ENCODE data around the gene ERMAP.

The ERMAP gene

DNA sequence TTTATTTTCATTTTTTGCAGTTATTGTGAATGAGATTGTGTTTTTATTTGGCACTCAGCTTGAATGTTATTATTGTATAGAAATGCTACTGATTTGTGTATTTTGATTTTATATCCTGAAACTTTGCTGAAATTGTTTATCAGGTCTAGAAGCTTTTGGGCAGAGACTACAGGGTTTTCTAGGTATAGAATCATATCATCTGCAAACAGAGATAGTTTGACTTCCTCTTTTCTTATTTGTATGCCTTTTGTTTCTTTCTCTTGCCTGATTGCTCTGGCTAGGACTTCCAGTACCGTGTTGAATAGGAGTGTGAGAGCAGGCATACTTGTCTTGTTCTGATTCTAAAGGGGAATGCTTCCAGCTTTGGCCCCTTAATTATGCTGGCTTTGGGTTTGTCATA lies 56.7 kb downstream of the ERMAP start:
- Histone ChIP-seq H3K4me3 (replicated peaks; ENCODE audit: insufficient read depth, low read length) (no peak overlapping the region), H3K27ac (replicated peaks) (no peak overlapping the region), H3K27me3 (ENCODE audit: insufficient read depth, poor library complexity, severe bottlenecking) (no peaks in the 10 kb centered on the region)
- TF ChIP-seq POLR2AphosphoS5 (IDR thresholded peaks at IDR 0.05; ENCODE audit: low read depth): no peak
- TF ChIP-seq SPI1 (IDR thresholded peaks at IDR 0.05; ENCODE audit: borderline replicate concordance, low read depth): peak; percentile 77
- TF ChIP-seq GABPA (IDR thresholded peaks at IDR 0.05; ENCODE audit: low read depth): no peak
- TF ChIP-seq, protein P1, sequence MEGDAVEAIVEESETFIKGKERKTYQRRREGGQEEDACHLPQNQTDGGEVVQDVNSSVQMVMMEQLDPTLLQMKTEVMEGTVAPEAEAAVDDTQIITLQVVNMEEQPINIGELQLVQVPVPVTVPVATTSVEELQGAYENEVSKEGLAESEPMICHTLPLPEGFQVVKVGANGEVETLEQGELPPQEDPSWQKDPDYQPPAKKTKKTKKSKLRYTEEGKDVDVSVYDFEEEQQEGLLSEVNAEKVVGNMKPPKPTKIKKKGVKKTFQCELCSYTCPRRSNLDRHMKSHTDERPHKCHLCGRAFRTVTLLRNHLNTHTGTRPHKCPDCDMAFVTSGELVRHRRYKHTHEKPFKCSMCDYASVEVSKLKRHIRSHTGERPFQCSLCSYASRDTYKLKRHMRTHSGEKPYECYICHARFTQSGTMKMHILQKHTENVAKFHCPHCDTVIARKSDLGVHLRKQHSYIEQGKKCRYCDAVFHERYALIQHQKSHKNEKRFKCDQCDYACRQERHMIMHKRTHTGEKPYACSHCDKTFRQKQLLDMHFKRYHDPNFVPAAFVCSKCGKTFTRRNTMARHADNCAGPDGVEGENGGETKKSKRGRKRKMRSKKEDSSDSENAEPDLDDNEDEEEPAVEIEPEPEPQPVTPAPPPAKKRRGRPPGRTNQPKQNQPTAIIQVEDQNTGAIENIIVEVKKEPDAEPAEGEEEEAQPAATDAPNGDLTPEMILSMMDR (IDR thresholded peaks at IDR 0.05; ENCODE audit: insufficient read depth, low read length): no peak
- TF ChIP-seq, protein P2, sequence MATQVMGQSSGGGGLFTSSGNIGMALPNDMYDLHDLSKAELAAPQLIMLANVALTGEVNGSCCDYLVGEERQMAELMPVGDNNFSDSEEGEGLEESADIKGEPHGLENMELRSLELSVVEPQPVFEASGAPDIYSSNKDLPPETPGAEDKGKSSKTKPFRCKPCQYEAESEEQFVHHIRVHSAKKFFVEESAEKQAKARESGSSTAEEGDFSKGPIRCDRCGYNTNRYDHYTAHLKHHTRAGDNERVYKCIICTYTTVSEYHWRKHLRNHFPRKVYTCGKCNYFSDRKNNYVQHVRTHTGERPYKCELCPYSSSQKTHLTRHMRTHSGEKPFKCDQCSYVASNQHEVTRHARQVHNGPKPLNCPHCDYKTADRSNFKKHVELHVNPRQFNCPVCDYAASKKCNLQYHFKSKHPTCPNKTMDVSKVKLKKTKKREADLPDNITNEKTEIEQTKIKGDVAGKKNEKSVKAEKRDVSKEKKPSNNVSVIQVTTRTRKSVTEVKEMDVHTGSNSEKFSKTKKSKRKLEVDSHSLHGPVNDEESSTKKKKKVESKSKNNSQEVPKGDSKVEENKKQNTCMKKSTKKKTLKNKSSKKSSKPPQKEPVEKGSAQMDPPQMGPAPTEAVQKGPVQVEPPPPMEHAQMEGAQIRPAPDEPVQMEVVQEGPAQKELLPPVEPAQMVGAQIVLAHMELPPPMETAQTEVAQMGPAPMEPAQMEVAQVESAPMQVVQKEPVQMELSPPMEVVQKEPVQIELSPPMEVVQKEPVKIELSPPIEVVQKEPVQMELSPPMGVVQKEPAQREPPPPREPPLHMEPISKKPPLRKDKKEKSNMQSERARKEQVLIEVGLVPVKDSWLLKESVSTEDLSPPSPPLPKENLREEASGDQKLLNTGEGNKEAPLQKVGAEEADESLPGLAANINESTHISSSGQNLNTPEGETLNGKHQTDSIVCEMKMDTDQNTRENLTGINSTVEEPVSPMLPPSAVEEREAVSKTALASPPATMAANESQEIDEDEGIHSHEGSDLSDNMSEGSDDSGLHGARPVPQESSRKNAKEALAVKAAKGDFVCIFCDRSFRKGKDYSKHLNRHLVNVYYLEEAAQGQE (IDR thresholded peaks at IDR 0.05; ENCODE audit: insufficient replicate concordance, low read depth): no peak
- no peak for DNase-seq (ENCODE audit: low read depth in 1 of 2, low spot score in 1 of 2)

DNA sequence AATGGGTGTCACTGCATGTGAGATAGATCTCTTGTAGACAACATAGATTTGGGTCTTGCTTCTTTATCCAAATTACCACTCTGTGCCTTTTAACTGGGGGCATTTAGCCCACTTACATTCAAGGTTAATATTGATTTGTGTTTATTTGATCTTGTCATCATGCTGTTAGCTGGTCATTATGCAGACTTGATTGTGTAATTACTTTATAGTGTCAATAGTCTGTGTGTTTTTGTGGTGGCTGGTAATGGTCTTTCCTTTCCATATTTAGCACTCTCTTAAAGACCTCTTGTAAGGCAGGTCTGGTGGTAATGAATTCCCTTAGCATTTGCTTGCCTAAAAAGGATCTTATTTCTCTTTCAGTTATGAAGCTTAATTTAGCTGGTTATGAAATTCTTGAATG lies 59.1 kb downstream of the ERMAP start:
- TF ChIP-seq GABPA (IDR thresholded peaks at IDR 0.05; ENCODE audit: low read depth) (no peak), SPI1 (IDR thresholded peaks at IDR 0.05; ENCODE audit: borderline replicate concordance, low read depth) (no peak), POLR2AphosphoS5 (IDR thresholded peaks at IDR 0.05; ENCODE audit: low read depth) (no peak)
- TF ChIP-seq, protein P1 (IDR thresholded peaks at IDR 0.05; ENCODE audit: insufficient read depth, low read length): no peak
- TF ChIP-seq, protein P2 (IDR thresholded peaks at IDR 0.05; ENCODE audit: insufficient replicate concordance, low read depth): no peak
- no peak for DNase-seq (ENCODE audit: low read depth in 1 of 2, low spot score in 1 of 2)
- Histone ChIP-seq H3K27ac (replicated peaks) (no peak overlapping the region), H3K4me3 (replicated peaks; ENCODE audit: insufficient read depth, low read length) (no peak overlapping the region), H3K27me3 (ENCODE audit: insufficient read depth, poor library complexity, severe bottlenecking) (no peaks in the 10 kb centered on the region)

DNA sequence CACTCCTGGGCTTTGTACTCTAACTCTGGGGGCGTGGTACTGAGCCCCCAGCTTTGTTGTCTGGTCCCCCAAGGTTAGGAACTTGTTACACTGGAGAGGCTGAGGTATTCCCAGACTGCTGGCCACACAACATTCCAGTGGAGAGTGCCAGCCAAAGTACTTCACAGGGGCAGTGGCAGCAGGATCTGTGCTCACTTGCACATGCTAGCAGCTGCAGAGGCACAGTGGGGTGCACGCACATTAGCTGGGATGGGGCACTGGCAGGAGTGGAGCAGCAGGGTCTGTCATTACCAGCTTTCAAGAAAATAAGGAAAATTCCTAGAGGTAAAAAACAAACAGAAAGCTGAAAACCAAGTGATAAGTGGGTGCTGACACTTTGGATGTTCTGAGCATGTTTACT lies 60.5 kb downstream of the ERMAP start:
- H3K27me3 ChIP-seq (ENCODE audit: insufficient read depth, poor library complexity, severe bottlenecking): no peaks in the 10 kb centered on the region
- no peak for DNase-seq (ENCODE audit: low read depth in 1 of 2, low spot score in 1 of 2)

More for the DNA sequence above, 60.5 kb downstream of the ERMAP start:
- TF ChIP-seq GABPA (IDR thresholded peaks at IDR 0.05; ENCODE audit: low read depth): no peak
- TF ChIP-seq SPI1 (IDR thresholded peaks at IDR 0.05; ENCODE audit: borderline replicate concordance, low read depth): no peak
- TF ChIP-seq, protein P2 (IDR thresholded peaks at IDR 0.05; ENCODE audit: insufficient replicate concordance, low read depth): no peak
- TF ChIP-seq POLR2AphosphoS5 (IDR thresholded peaks at IDR 0.05; ENCODE audit: low read depth): no peak
- TF ChIP-seq, protein P1 (IDR thresholded peaks at IDR 0.05; ENCODE audit: insufficient read depth, low read length): no peak
- H3K4me3 ChIP-seq (replicated peaks; ENCODE audit: insufficient read depth, low read length): no peak overlapping the region
- no peak overlapping the region for H3K27ac ChIP-seq (replicated peaks)

Measured in HL-60 (cell line).